ENCODE results near the gene SPATA1.
A peak's percentile ranks its signal among the peaks of the same experiment; 100 is the strongest.

The SPATA1 gene

DNA sequence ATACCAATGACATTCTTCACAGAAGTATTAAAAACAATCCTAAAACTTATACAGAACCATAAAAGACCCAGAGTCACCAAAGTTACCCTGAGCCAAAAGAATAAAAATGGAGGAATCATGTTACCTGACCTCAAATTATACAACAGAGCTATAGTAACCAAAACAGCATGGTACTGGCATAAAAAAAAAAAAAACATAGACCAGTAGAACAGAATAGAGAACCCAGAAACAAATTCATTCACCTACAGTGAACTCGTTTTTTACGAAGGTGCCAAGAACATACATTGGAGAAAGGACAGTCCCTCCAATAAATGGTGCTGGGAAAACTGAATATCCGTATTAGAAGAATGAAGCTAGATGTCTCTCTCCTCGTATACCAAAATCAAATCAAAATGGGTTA, 2.8 kb downstream of the SPATA1 start:
- no peak for DNase-seq (ENCODE audit: low read depth in 2 of 2)

DNA sequence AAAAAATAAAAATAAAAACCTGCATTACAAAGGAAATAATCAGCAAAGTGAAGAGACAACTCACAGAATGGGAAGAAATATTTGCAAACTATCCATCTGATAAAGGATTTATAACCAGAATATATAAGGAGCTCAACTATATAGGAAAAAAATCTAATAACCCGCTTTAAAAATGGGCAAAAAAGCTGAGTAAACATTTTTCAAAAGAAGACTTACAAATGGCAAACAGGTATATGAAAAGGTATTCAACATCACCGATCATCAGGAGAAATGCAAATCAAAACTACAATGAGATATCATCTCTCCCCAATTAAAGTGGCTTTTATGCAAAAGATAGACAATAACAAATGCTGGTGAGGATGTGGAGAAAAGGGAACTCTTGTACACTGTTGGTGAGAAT, 4.0 kb downstream of the SPATA1 start:
- no peak for DNase-seq (ENCODE audit: low read depth in 2 of 2)

DNA sequence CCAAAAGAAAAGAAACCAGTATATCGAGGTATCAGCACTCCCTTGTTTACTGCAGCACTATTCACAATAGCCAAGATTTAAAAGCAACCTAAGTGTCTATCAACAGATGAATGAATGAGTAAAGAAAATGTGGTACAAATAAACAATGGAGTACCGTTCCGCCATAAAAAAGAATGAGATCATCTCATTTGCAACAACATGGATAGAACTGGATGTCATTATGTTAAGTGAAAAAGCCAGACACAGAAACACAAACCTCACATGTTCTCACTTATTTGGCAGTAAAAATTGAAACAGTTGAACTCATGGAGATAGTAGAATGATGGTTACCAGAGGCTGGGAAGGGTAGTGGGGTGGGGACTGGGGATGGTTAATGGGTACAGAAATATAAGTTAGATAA, 4.5 kb downstream of the SPATA1 start:
- DNase-seq (ENCODE audit: low read depth in 2 of 2), result no peak

DNA sequence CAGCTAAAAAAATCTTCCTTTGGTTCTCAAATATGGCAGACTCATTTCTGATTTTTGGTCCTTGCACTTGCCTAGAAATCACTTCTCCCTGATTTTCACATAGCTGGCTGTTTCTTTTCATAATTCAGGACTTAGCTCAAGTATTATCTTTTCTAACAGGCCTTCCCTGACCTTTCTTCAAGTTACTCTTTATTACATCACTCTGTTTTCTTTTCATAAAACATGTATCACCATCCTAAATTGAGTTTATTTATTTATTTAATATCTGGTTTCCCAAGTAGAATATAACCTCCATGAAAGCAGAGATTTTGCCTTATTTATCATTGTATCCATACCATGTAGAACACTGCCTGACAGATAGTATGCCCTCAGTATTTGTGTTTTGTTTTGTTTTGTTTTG, 18.4 kb downstream of the SPATA1 start:
- DNase-seq (ENCODE audit: low read depth in 2 of 2), result no peak

DNA sequence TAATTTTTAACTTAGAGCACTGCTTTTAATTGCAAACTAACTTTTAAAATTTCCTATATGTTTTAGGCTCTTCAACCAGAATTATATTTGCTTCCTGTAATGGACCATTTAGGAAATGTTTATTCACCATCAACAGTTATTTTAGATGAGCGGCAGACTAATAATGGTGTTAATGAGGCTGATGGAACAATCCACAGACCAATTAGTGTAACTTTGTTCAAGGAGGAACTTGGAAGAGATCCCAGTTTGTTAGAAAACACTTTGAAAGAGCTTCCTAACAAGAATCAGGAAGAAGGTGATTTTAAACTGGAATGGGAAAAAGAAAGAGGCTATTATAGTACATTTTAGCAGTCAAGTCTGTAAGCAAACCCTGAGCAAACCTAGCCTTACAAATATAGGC, 19.6 kb downstream of the SPATA1 start:
- no peak for DNase-seq (ENCODE audit: low read depth in 2 of 2)

DNA sequence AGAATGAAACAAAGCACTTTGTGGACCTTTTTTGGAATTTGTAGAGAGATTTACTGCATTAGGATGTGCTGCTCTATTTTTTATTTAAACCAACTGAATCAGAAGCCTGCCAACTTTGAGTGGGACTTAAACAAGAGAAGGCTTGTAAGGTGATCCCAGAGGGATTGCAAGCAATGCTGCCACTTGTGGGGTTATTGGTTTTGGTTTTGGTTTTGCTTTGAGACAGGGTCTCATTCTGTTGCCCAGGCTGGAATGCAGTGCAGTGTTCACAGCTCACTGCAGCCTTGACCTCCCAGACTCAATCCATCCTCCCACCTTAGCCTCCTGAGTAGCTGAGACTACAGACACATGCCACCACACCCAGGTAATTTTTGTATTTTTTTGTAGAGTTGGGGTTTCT, 32.4 kb downstream of the SPATA1 start:
- no peak for DNase-seq (ENCODE audit: low read depth in 2 of 2)

DNA sequence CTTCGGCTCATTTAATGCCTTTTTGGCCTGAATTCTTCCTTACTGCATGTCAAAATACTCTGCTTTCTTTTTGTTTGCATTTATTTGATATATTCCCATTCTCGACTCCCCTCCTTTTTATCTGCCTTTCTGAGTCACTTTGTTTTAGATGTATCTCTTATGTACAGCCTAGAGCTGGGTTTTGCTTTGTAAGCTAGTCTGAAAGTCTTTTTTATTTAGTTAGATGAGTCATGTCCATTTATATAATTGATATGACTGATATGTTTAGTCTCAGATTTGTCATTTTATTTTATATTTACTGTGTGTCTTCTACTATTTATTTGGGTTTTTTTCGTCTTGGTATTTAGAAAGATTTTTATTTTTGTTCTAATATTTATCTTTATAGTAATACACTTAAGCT, 33.8 kb downstream of the SPATA1 start:
- DNase-seq (ENCODE audit: low read depth in 2 of 2), result no peak

DNA sequence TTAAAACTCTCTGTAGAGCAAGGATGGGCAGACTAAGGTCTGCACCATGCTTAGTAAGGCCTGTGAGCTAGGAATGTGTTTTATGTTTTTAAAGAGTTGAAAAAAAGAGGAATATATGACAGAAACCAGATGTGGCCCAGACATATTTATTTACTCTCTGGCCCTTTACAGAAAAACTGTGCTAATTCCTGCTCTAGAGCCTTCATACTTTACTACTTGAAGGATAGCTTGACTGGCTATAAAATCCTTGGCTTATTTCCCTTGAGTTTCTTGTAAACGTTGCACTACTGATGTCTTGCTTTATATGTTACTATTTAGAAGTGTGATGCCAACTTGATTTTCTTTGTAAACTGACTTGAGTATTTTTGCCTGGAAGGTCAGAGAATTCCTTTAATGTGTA, 34.6 kb downstream of the SPATA1 start:
- no peak for DNase-seq (ENCODE audit: low read depth in 2 of 2)

DNA sequence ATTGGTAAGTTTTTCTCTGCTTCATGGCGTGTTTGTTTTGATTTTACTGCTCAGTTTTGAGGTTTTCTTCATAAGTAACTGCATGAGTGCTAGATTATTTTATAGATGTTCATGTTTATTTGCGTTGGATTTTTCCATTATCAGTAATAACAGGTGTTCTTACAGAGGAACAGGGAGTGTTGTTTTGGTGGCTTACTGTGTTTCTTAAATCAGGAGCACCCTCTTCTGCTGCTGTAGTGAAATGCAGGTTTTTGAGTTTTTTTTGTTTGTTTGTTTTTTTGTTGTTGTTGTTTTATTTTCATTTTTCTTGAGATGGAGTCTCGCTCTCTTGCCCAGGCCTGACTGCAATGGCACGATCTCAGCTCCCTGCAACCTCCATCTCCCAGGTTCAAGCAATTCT, 35.5 kb downstream of the SPATA1 start:
- no peak for DNase-seq (ENCODE audit: low read depth in 2 of 2)

DNA sequence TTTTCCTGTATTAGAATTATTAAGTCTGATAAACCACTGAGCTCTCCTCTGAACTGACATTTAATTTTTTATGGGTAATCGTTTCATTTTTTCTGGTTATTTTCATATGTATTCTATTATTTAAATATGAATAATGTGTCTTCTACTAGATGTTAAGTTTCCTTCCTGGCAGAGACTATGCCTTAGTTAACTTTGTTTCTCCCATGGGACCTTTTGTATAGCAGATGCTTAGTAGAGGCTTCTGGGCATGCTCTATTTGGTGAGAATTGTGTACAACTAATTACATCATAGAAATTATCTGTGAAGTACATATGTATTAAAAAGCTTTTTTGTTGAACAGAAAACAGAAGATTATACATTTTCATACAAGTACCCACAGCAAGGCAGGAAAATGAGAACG, 44.6 kb downstream of the SPATA1 start:
- DNase-seq (ENCODE audit: low read depth in 2 of 2), result no peak

DNA sequence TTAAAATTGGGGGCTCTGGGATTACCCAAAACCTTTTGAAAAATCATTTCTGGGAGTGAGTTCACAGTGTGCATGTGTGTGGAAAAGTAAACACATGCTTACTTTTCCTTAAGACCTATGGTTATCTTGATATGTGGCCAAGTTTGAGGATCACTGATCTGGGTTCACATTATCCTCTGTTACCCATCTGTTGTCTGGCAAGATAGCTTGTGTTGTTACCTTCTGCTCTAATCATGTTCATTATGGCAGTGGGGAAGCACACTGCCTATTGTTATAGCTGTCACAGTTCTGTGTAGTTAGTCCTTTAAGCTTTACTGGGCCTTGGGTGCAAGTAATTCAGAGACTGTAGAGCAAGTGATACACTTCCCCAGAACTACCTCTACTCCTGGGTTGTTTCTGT, 63.0 kb downstream of the SPATA1 start:
- DNase-seq (ENCODE audit: low read depth in 2 of 2), result no peak

DNA sequence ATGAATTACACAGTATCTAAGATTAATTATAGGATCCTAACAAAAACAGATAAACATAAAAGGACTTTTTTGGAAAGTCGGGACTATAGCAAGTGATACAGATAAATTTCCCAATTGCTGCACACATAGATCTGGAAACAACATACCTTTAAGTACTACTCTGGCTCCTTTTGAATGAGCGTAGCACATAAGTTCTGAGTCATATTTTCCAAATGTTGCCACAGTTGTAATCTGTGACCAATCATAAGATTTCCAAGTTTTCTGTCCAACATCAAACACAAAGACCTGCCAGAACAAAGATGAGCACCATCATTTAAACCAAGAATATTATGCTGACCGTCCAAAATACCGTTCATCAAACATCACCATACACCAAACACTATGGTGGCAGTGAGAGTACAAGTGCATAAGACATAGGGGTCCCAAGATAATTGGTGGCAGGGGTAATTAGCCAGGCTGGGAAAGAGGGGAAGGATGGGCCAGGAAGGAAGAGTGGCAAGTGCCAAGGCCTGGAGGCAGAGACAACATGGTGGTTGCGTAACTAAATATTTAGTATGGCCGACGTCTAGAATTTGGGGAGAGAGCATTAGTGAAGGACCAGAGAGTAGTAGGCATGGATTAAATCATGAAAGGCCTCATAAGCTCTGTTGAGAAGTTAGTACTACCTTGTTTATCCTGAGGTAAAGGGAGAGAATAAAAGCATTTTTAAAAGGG, 64.4 kb downstream of the SPATA1 start:
- no peak for DNase-seq (ENCODE audit: low read depth in 2 of 2)

DNA sequence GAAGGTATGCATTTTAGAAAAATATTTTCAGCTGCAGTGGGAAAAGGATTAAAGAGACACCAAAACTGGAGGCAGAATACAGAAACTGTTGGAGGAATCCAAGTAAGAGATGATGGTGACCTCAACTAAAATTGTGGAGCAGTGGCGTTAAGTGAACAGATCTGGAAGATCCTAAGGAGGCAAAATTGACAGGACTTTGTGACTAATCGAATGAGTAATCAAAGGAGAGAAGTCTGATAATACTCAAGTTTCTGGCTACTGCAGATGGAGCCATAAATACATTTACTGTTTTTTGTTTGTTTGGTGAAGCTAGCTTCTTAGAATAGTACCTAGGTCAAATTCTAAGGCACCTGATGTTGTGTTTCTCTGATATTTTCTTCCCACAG, 65.0 kb downstream of the SPATA1 start:
- no peak for DNase-seq (ENCODE audit: low read depth in 2 of 2)

DNA sequence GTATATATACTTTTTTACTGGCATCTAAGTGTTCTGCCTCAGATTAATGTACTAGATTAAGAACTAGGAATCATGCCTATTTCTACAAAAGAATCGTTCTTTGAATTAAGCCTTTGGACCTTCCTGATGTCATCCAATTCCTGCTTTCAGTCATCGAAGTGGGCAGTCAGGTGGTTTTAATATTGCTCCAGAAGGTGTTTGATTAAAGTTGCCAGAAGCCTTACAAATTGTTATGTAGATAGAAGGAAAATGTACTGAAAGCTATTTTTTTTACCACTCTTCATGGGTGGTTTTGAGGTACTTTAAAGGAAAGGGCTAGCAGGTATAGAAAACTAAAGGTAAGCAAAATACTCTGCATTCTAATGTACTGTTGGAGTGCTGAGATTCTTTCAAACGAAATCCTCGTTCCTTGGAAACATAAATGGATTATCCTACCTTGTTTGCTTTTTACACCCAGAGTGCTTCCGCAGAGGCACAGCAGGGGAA, 67.3 kb downstream of the SPATA1 start:
- no peak for DNase-seq (ENCODE audit: low read depth in 2 of 2)

DNA sequence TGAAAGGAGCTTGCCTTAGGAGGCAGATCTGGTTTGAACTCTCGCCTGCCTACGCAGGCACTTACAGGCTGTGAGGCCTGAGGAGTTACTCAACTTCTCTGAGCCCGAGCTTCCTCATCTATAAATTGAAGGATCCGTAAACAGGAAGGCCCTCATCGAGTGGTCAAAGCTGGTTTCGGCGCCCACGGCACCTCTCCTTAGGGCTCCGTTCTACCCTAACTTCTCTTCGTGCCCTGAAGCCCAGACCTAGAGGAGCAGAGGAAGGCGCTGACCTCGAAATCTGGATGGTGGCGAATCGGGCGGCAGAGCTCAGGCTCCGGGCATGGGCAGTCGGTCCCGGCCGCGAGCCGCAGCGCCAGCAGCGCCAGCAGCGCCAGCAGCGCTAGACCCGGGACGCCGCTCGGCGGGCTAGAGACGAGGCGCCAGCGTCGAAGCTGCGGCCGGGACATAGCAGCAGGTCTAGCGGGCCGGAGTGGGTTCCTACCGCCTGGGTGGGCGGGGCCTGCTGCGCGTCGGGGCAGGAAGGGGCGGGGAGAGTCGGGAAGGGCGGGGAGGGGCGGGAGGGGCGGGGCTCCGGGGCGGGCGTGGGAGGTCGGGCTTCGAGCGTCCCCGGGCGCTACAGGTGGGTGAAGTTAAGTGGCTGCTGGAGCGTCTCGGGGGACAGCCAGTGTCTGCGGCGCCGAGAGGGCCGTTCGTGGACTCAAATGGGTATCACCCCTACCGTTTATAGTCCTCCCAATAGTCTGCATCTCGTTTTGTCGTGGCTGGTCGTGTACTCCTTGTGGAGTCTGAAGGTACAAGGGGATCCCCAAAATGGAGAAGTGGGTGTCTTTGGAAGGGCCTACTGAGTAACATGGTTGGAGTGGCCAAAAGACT, 68.0 kb downstream of the SPATA1 start, which contains the start of gene CTBS:
TSS of gene CTBS (minus strand) at position 474 of the 876 bp plus-strand sequence. CDS start at position 449, 25 bp downstream.
- DNase-seq (ENCODE audit: low read depth in 2 of 2), result peak; percentile 71 to 79

DNA sequence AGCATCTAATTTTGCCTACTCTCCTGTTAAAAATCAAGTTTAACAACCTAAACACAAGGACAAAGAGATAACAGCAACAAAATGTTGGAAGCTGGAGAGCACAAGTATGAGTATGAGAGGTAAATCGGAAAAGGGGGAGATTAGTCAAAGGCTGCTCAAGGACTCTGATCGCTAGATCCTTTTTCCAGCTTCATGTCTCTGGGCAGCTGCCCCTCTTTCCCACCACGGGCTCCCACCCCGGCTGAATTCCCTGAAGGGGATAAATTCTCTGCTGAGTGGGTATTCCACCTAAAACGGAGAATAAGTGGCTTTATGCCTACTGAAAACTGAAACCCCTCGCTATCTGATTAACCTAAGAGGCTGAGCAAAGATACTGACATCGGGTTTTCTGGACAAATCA, 68.8 kb downstream of the SPATA1 start:
- no peak for DNase-seq (ENCODE audit: low read depth in 2 of 2)

DNA sequence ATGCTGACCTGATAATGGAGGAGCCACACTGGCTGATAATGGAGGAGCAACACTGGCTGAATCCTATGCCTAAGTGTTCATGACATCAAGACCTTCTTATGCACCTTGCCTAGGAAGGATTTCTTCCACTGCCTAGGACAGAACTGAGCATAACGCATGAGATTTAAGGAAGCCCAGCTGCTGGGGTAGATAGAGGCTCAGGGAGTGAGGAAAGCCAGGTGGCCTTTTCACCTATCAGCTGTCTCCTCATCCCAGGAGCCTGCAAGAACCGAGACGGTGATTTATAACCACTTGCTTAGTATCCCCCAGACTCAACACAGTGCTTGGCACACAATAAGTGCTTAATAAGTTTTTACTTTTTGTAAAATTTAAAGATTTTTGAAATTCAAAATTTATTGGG, 75.5 kb downstream of the SPATA1 start:
- DNase-seq (ENCODE audit: low read depth in 2 of 2), result no peak

DNA sequence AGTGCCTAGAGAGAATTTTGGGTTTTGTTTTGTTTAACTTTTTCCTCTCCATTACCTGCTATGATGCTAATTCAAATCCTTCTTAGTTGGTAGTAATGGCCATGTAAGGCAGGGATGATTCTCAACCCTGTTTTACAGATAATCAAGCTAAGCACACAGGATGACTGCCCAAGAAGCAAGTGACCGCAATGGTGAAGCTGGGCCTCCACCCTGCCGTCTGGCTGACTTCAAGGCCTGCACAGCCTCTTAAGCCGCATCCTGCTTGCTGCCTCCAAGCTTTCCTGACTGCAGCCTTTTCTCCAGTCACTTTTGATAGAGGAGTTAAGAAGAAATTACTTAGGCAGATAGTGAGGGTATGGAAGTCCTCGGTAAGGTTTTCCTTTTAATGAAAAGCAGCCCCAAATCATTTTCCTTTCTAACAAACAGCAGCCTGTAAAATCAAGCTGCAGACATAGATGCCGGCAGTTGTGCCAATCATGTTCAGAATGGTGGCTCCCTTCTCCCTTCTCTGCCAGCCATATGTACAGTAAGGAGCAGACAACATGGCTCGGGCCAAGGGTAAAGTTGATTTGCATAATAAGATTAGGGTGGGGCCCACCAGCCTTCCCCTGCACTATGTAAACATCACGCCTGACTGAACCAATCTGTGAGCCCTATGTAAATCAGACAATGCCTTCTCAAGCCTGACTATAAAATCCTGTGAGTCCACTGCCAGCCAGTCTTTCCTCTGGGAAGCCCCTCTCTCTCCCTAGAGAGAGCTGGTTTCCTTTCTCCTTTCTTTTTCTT, 76.8 kb downstream of the SPATA1 start:
- DNase-seq (ENCODE audit: low read depth in 2 of 2), result no peak

DNA sequence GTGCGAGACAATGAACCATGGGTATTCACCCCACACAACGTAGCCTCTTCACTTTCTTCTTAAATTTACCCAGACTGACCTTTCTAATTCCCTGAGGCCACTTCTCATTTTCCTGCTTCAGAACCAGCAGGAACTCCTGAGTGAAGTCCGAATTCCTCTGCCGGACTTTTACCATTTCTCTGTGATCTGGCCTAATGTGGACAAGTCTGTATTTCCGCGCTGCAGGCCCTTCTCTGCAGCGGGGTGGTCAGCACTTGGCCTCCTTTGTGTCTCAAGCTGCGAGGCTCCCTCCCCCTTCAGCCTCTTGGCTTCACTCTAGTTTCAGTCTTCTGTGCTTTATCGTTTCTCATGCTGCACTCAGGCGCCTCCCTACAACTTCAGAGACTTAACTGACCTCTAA, 77.5 kb downstream of the SPATA1 start:
- no peak for DNase-seq (ENCODE audit: low read depth in 2 of 2)

DNA sequence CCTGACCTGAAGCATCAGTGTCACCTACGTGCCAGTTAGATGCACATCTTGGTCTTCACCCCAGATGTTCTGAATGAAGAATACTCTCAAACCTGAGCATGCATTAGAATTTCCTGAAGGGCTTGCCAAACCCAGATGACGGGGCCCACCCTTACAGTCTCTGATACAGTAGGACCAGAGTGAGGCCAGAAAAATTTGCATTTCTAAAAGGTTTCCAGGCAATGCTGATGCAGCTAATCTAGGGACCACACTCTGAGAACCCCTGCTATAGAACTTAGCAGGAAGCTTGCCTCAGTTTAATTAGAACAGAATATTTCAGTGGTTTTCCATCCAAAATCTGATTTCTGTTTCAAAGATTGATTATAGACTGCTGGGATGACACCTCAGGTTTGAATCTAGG, 77.9 kb downstream of the SPATA1 start:
- no peak for DNase-seq (ENCODE audit: low read depth in 2 of 2)

DNA sequence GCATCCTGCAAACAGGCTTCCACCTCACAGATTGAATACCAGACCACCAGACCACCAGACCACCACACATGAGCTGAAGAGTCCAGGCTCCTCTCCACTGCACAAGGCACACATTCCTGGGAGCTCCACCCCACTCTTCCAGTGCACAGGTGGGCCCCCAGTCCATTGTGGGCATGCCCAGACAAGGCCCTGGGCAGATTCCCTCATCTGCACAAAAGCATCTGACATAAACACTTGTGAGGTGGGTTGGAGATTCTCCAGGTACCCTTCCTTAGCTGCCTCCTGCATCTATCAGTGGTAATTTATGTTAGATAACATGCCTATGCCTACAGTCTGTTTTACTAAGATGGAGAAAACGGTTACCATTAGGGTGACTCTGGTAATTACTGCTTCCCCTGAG, 79.6 kb downstream of the SPATA1 start:
- no peak for DNase-seq (ENCODE audit: low read depth in 2 of 2)

DNA sequence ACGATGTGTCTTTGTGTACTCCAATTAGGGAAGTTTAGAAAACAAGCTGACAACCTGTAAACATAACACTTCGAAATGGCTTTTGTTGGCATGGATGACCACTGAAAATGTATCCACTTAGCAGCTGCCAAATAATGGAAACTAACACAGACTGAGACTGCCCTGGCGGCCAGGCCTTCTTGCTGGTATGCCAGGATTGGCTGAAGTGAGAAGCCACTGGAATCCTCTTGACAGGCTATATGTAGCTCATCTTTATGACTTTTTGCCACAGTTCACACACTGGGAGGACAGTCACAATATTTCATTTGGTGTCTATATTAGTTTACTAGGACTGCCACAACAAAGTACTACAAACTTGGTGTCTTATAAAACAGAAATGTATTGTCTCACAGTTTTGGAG, 80.9 kb downstream of the SPATA1 start:
- no peak for DNase-seq (ENCODE audit: low read depth in 2 of 2)

Data from stimulated activated CD8-positive, alpha-beta memory T cell treated with anti-CD3 and anti-CD28 coated beads, Interleukin-15, amount 100 ng/mL, for 48 hours (primary cell).